ENCODE data around the gene TRIM25.
A peak's percentile ranks its signal among the peaks of the same experiment; 100 is the strongest.

The TRIM25 gene

GRCh38 chr17:56918916-56919315 lies 5.1 kb upstream of the TRIM25 start:
- Histone ChIP-seq H3K9me3 (ENCODE audit: control insufficient read depth, low read length) (no peaks in the 10 kb centered on the region), H3K36me3 (ENCODE audit: control insufficient read depth, insufficient read depth, low read length) (no peaks in the 10 kb centered on the region), H3K4me3 (ENCODE audit: low read length) (no peak overlapping the region), H3K4me1 (ENCODE audit: control insufficient read depth, insufficient read depth, low read length) (peaks cover 23% of the 10 kb centered on the region), H3K9ac (ENCODE audit: low read length) (no peak overlapping the region), H3K27me3 (ENCODE audit: control insufficient read depth, insufficient read depth, low read length) (no peaks in the 10 kb centered on the region)

- no peaks in the 10 kb centered on the region for H3K36me3 ChIP-seq (ENCODE audit: control insufficient read depth, insufficient read depth, low read length)
- no peak overlapping the region for H3K4me3 ChIP-seq (ENCODE audit: low read length)
- no peaks in the 10 kb centered on the region for H3K9me3 ChIP-seq (ENCODE audit: control insufficient read depth, low read length)
- H3K27me3 ChIP-seq (ENCODE audit: control insufficient read depth, insufficient read depth, low read length): no peaks in the 10 kb centered on the region
- H3K4me1 ChIP-seq (ENCODE audit: control insufficient read depth, insufficient read depth, low read length): peaks cover 23% of the 10 kb centered on the region
- no peak overlapping the region for H3K9ac ChIP-seq (ENCODE audit: low read length)
These were observed 3.9 kb upstream of the TRIM25 start for GRCh38 chr17:56917559-56918296.

- peaks cover 43% of the 10 kb centered on the region for H3K4me1 ChIP-seq (ENCODE audit: control insufficient read depth, insufficient read depth, low read length)
- peak overlapping the region; percentile 98 for H3K9ac ChIP-seq (ENCODE audit: low read length)
- H3K4me3 ChIP-seq (ENCODE audit: low read length): peak overlapping the region; percentile 44
These were observed 878 bp upstream of the TRIM25 start for GRCh38 chr17:56914581-56915273.

GRCh38 chr17:56913353-56913866 lies 439 bp downstream of the TRIM25 start:
- Histone ChIP-seq H3K36me3 (ENCODE audit: control insufficient read depth, insufficient read depth, low read length) (no peaks in the 10 kb centered on the region), H3K9me3 (ENCODE audit: control insufficient read depth, low read length) (no peaks in the 10 kb centered on the region), H3K4me3 (ENCODE audit: low read length) (peak overlapping the region; percentile 44), H3K27me3 (ENCODE audit: control insufficient read depth, insufficient read depth, low read length) (no peaks in the 10 kb centered on the region), H3K9ac (ENCODE audit: low read length) (peak overlapping the region; percentile 98), H3K4me1 (ENCODE audit: control insufficient read depth, insufficient read depth, low read length) (peaks cover 54% of the 10 kb centered on the region)

More at GRCh38 chr17:56914581-56915273, 878 bp upstream of the TRIM25 start:
- no peaks in the 10 kb centered on the region for H3K9me3 ChIP-seq (ENCODE audit: control insufficient read depth, low read length)
- H3K27me3 ChIP-seq (ENCODE audit: control insufficient read depth, insufficient read depth, low read length): no peaks in the 10 kb centered on the region
- H3K36me3 ChIP-seq (ENCODE audit: control insufficient read depth, insufficient read depth, low read length): no peaks in the 10 kb centered on the region

- H3K4me1 ChIP-seq (ENCODE audit: control insufficient read depth, insufficient read depth, low read length): peaks cover 58% of the 10 kb centered on the region
- H3K9ac ChIP-seq (ENCODE audit: low read length): peak overlapping the region; percentile 98
- H3K36me3 ChIP-seq (ENCODE audit: control insufficient read depth, insufficient read depth, low read length): peaks cover under 1% of the 10 kb centered on the region
- H3K9me3 ChIP-seq (ENCODE audit: control insufficient read depth, low read length): no peaks in the 10 kb centered on the region
- no peaks in the 10 kb centered on the region for H3K27me3 ChIP-seq (ENCODE audit: control insufficient read depth, insufficient read depth, low read length)
- H3K4me3 ChIP-seq (ENCODE audit: low read length): peak overlapping the region; percentile 44
These were observed 893 bp downstream of the TRIM25 start for GRCh38 chr17:56913000-56913311.

GRCh38 chr17:56912105-56912999 lies 1.5 kb downstream of the TRIM25 start:
- Histone ChIP-seq H3K9ac (ENCODE audit: low read length) (peak overlapping the region; percentile 98), H3K9me3 (ENCODE audit: control insufficient read depth, low read length) (no peaks in the 10 kb centered on the region), H3K36me3 (ENCODE audit: control insufficient read depth, insufficient read depth, low read length) (peaks cover 6% of the 10 kb centered on the region), H3K4me1 (ENCODE audit: control insufficient read depth, insufficient read depth, low read length) (peaks cover 58% of the 10 kb centered on the region), H3K27me3 (ENCODE audit: control insufficient read depth, insufficient read depth, low read length) (no peaks in the 10 kb centered on the region), H3K4me3 (ENCODE audit: low read length) (peak overlapping the region; percentile 44)

GRCh38 chr17:56910509-56911235 lies 3.2 kb downstream of the TRIM25 start:
- Histone ChIP-seq H3K9ac (ENCODE audit: low read length) (peak overlapping the region; percentile 12), H3K27me3 (ENCODE audit: control insufficient read depth, insufficient read depth, low read length) (no peaks in the 10 kb centered on the region), H3K9me3 (ENCODE audit: control insufficient read depth, low read length) (no peaks in the 10 kb centered on the region), H3K4me1 (ENCODE audit: control insufficient read depth, insufficient read depth, low read length) (peaks cover 43% of the 10 kb centered on the region), H3K36me3 (ENCODE audit: control insufficient read depth, insufficient read depth, low read length) (peaks cover 6% of the 10 kb centered on the region), H3K4me3 (ENCODE audit: low read length) (peak overlapping the region; percentile 29)

- Histone ChIP-seq H3K36me3 (ENCODE audit: control insufficient read depth, insufficient read depth, low read length) (peaks cover 8% of the 10 kb centered on the region), H3K9me3 (ENCODE audit: control insufficient read depth, low read length) (no peaks in the 10 kb centered on the region), H3K4me1 (ENCODE audit: control insufficient read depth, insufficient read depth, low read length) (peaks cover 38% of the 10 kb centered on the region), H3K4me3 (ENCODE audit: low read length) (peak overlapping the region; percentile 29), H3K27me3 (ENCODE audit: control insufficient read depth, insufficient read depth, low read length) (no peaks in the 10 kb centered on the region), H3K9ac (ENCODE audit: low read length) (peak overlapping the region; percentile 12)
These were observed 3.9 kb downstream of the TRIM25 start for GRCh38 chr17:56909742-56910508.

GRCh38 chr17:56908001-56908542 lies 5.8 kb downstream of the TRIM25 start:
- H3K36me3 ChIP-seq (ENCODE audit: control insufficient read depth, insufficient read depth, low read length): peaks cover 16% of the 10 kb centered on the region
- H3K4me1 ChIP-seq (ENCODE audit: control insufficient read depth, insufficient read depth, low read length): peaks cover 35% of the 10 kb centered on the region
- no peaks in the 10 kb centered on the region for H3K27me3 ChIP-seq (ENCODE audit: control insufficient read depth, insufficient read depth, low read length)
- no peak overlapping the region for H3K4me3 ChIP-seq (ENCODE audit: low read length)
- no peaks in the 10 kb centered on the region for H3K9me3 ChIP-seq (ENCODE audit: control insufficient read depth, low read length)
- H3K9ac ChIP-seq (ENCODE audit: low read length): no peak overlapping the region

GRCh38 chr17:56903560-56903959 lies 10.3 kb downstream of the TRIM25 start:
- peaks cover 5% of the 10 kb centered on the region for H3K4me1 ChIP-seq (ENCODE audit: control insufficient read depth, insufficient read depth, low read length)
- H3K9me3 ChIP-seq (ENCODE audit: control insufficient read depth, low read length): no peaks in the 10 kb centered on the region
- no peak overlapping the region for H3K4me3 ChIP-seq (ENCODE audit: low read length)
- H3K36me3 ChIP-seq (ENCODE audit: control insufficient read depth, insufficient read depth, low read length): peaks cover 45% of the 10 kb centered on the region
- H3K27me3 ChIP-seq (ENCODE audit: control insufficient read depth, insufficient read depth, low read length): no peaks in the 10 kb centered on the region
- no peak overlapping the region for H3K9ac ChIP-seq (ENCODE audit: low read length)

Data from mucosa of stomach (tissue), 1 donor.